ENCODE data around the gene LRRC8C.

LRRC8C gene

DNA sequence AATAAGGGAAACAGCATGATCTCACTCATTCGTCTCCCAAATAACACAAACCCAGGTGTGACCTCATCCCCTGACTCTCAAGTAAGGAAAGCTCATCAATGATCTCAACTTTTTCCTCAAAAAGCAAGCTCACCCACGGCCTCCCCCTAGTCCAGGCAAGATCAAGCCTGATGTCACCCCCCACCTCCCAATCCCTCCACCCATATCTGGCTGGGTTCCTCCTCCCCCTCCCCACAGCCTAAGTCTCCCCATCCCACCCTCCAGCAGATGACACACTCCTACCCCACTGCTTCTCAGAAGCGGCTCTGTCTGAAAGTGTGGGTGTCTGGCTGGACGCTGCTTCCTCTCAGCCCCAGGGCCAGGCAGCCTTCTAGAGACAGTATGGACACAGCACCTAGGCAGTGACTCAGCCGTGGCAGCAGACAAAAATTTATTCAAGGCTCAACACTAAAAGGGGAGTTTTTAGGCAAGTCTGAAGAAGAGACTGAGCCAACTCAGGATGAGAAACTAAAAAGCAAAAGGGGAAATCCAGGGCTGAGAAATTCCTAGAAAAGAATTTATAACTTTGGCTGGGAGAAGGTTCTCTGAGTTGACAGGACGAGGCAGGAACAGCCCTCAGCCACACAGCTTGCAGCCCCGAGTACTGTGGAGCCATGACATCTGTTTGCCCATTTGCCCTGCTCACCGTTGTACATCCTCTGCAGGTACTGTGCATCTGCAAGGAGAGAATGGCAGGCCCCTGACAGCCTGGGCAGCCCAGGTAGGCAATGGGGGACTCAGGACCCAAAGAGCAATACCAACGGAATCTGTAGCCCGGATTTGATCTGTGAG lies 106.3 kb downstream of the LRRC8C start:
- TF ChIP-seq POLR2A (IDR thresholded peaks at IDR 0.05; ENCODE audit: low read depth, low read length), result no peak
- peak; percentile 26 for DNase-seq (ENCODE audit: insufficient read length, low spot score)
- no peak for FAIRE-seq

DNA sequence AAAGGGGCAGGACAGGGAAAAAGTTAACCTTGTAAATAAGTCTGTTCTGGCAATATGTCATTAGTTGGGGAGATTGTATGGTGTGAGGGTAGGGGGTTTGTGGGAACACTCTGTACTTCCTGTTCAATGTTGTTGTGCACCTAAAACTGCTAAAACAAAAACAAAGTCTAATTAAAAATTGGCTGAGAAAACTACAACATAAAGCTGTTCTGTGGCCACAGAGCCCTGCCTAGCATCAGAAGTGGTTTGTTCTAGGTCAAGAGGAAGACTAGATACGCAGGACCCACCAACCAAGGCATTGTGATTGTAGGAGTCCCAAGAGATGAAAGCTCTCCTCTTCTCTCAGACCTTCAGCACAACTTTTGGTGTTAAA lies 106.9 kb downstream of the LRRC8C start:
- FAIRE-seq (no peak), DNase-seq (ENCODE audit: insufficient read length, low spot score) (no peak)
- no peak for TF ChIP-seq POLR2A (IDR thresholded peaks at IDR 0.05; ENCODE audit: low read depth, low read length)

DNA sequence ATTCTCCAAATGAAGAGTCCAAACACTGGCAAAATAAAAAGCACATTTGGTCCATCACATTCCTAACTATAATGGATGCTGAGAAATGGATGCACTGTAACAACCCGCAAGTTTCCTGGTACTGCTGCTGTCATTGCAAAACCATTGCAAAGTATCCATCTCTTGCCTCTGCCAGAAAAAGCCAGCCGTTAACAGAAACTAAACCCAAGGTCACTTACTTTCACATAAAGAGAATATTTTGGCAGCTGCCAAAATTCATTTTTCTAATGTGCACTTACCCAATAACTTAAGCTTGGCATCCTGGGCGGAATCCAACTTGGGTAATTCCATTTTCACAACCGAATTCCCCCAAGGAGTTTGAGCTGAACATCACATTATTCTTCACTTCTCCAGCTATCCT lies 110.9 kb downstream of the LRRC8C start:
- no peak for TF ChIP-seq POLR2A (IDR thresholded peaks at IDR 0.05; ENCODE audit: low read depth, low read length)
- FAIRE-seq (no peak), DNase-seq (ENCODE audit: insufficient read length, low spot score) (no peak)

DNA sequence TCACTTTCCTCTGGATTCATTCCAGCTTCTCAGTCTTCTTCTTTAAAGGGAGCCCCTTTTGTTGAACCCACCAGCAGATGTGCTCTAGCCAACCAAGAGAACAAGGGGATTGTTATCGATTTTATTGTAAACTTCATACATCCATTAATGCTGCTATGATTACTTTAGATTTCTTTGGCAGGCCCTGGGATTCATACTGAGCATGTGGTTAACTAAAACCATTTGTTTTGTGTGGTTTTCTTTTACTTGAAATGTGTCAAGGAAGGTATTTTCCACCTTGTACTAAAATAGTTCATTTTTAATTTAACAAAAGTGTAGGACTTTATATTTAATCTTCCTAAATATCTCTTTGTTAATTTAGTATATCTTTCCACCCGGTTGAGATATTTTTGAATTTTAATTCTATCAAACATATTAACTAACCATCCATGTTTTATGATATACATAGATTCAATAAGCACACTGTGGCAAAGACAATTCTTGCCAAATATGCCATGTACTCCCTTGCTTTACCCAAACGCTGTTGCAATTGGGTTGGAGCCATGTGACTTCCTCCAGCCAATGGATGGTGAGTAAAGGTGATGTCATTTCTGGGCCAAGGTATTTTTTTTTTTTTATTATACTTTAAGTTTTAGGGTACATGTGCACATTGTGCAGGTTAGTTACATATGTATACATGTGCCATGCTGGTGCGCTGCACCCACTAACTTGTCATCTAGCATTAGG lies 113.7 kb downstream of the LRRC8C start:
- no peak for TF ChIP-seq POLR2A (IDR thresholded peaks at IDR 0.05; ENCODE audit: low read depth, low read length)
- no peak for FAIRE-seq
- no peak for DNase-seq (ENCODE audit: insufficient read length, low spot score)

DNA sequence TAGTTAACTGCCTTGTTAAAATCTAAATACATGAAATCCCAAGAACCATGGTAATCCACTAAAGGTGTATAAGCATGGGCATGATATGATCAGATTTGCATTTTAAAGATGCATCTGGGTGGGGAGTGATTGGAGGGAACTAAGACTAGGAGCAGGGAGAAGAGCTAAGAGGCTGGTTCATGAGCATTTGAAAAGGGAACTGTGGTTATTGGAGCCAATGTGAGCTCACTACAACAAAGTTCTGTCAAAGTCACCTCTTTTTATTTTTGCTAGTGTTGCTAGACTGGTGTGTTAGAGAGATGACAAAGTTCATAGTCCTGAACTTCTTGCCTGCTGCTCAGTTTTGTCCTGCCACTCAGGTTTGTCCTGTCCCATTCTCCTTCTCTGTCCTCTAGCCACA lies 120.8 kb downstream of the LRRC8C start:
- no peak for FAIRE-seq
- TF ChIP-seq POLR2A (IDR thresholded peaks at IDR 0.05; ENCODE audit: low read depth, low read length), result no peak
- DNase-seq (ENCODE audit: insufficient read length, low spot score), result no peak

DNA sequence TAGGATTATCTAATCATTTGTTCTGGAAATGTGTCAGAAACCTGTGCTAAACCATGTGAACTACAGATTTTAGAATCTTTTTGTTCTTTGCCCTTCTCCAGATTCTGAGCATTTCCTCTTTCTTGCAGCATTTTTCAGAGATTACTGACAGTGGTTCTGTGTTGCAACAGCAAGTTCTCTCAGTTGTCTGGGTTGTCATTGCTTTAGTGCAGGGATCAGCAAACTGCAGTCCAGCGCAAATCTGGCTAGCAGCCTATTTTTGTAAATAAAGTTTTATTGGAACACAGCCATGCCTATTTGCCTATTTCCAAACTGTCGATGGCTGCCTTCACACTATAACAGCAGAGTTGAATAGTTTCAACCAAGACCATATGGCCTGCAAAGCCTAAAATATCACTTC lies 121.6 kb downstream of the LRRC8C start:
- DNase-seq (ENCODE audit: insufficient read length, low spot score) (no peak), FAIRE-seq (no peak)
- TF ChIP-seq POLR2A (IDR thresholded peaks at IDR 0.05; ENCODE audit: low read depth, low read length), result no peak

DNA sequence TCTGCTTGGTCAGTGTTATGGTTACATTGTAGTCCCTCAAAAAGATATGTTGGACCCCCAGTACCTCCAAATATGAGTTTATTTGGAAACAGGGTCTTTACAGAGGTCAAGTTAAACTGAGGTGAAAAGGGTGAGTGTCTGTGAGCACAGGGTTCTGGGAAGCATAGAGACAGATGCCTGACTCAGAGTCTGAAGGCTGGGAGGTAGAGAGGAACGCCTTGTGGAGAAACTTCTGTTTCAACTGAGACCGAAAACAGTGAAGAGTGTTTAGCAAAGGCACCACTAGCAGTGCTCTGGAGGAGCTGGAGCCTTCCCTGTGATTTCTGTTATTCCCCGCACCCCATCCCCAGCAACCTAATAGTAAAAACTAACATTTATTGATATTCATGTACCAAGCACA lies 122.7 kb downstream of the LRRC8C start:
- FAIRE-seq (no peak), DNase-seq (ENCODE audit: insufficient read length, low spot score) (no peak)
- TF ChIP-seq POLR2A (IDR thresholded peaks at IDR 0.05; ENCODE audit: low read depth, low read length), result no peak

DNA sequence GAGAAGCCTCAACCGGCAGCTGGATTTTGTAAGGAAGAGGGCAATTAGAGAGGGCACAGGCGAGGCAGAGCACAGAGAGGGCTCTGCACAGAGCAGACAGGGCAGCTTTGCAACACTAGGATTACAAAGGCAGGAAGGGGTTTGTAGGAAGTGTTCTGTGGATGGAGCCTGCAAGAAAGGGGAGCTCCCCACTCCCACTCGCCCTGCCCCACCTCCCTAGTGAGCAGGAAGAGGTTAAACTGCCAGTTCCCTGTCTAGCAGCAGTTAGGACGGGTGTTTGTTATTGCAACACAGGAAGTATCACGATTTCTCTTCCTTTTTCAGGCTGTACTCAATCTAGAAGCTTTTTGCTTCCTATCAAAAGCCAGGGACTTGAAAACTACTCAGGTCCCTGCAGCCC lies 124.6 kb downstream of the LRRC8C start:
- TF ChIP-seq POLR2A (IDR thresholded peaks at IDR 0.05; ENCODE audit: low read depth, low read length), result no peak
- no peak for DNase-seq (ENCODE audit: insufficient read length, low spot score)
- FAIRE-seq, result no peak

DNA sequence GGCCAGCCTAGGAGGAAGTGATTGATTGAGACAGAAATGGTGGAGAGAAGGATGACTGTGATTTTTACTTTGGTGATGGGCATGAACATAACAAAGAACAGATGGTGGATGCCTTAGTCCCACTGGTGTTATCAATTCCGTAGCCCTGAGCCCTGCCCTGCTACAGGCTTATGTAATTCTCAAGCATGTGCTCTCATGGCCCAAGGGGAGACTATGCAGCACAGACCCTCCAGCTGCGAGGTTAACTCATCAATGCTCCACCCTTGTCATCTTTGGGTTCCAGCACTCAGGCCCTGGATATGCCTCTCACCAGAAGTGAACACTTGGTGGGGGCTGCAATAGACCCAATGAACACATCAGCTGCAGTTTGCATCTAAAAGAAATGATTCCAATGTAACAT lies 125.2 kb downstream of the LRRC8C start:
- DNase-seq (ENCODE audit: insufficient read length, low spot score) (no peak), FAIRE-seq (no peak)
- TF ChIP-seq POLR2A (IDR thresholded peaks at IDR 0.05; ENCODE audit: low read depth, low read length), result no peak

- no peak for DNase-seq (ENCODE audit: insufficient read length, low spot score)
- no peak for TF ChIP-seq POLR2A (IDR thresholded peaks at IDR 0.05; ENCODE audit: low read depth, low read length)
- no peak for FAIRE-seq
Observed at GRCh38 chr1:89759036-89759435, 126.1 kb downstream of the LRRC8C start.

GRCh38 chr1:89760496-89760895 lies 127.6 kb downstream of the LRRC8C start:
- DNase-seq (ENCODE audit: insufficient read length, low spot score) (no peak), FAIRE-seq (no peak)
- TF ChIP-seq POLR2A (IDR thresholded peaks at IDR 0.05; ENCODE audit: low read depth, low read length), result no peak

GRCh38 chr1:89761338-89761737 lies 128.4 kb downstream of the LRRC8C start:
- TF ChIP-seq POLR2A (IDR thresholded peaks at IDR 0.05; ENCODE audit: low read depth, low read length), result no peak
- DNase-seq (ENCODE audit: insufficient read length, low spot score) (no peak), FAIRE-seq (no peak)

GRCh38 chr1:89761901-89762300 lies 129.0 kb downstream of the LRRC8C start:
- no peak for DNase-seq (ENCODE audit: insufficient read length, low spot score)
- FAIRE-seq, result no peak
- TF ChIP-seq POLR2A (IDR thresholded peaks at IDR 0.05; ENCODE audit: low read depth, low read length), result no peak

DNA sequence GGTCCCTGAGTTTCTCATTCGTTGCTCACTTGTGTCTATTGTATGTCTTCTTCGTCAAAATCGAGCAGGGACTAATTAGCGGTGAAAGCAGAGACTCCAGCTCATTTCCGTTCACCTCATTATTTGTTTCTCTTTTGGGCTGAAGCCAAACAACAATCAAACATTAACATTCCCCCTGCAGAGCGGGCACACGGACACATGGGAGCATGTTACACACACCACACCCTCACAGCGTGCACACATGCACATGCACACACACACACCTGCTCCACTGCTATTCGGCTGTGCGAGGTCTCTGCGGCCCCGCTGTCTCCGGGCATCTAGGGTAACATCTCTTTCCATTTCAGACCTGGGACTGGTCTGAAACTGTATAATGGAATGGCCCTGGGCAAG lies 129.5 kb downstream of the LRRC8C start:
- no peak for TF ChIP-seq POLR2A (IDR thresholded peaks at IDR 0.05; ENCODE audit: low read depth, low read length)
- DNase-seq (ENCODE audit: insufficient read length, low spot score) (no peak), FAIRE-seq (no peak)

Measured in H54 (cell line).